NCI-H1436 treated with DMSO at 0.1 percent for 48 hours (cell line): ENCODE data around the gene NUP133.
"Not testable (repeated sequence)": the region's sequence is repeated elsewhere in the genome, so short reads cannot be mapped to it uniquely, and the experiment has no call there.

ENCODE experiments used
- DNase-seq: peaks from one replicate; lab custom pipeline; 2025; lab: John Stamatoyannopoulos, UW

NUP133 gene

GRCh38 chr1:229508823-229509337 lies 739 bp upstream of the NUP133 start:
- no peak for DNase-seq

- no peak for DNase-seq
These were observed 639 bp downstream of the NUP133 start for GRCh38 chr1:229507502-229507901.

- no peak for DNase-seq
These were observed 1.5 kb downstream of the NUP133 start for GRCh38 chr1:229506633-229507032.

DNA sequence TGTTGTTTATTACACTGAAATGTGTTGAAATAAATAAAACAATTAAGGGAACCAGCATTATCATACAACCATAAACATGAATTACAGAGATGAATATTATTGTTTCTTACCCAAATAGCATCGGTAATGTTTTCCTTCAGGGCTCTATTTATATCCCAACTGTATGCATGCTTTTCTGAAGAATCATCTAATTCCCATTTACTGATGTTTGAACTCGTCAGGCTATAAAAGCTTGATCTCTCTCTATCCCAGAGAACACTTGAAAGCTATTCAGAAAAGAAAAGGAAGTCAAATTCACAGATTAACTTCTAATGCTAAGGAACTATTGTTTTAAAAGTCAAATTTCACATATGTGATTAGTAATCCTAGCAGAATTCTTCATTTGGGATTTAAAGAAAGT lies 12.4 kb downstream of the NUP133 start:
- no peak for DNase-seq

DNA sequence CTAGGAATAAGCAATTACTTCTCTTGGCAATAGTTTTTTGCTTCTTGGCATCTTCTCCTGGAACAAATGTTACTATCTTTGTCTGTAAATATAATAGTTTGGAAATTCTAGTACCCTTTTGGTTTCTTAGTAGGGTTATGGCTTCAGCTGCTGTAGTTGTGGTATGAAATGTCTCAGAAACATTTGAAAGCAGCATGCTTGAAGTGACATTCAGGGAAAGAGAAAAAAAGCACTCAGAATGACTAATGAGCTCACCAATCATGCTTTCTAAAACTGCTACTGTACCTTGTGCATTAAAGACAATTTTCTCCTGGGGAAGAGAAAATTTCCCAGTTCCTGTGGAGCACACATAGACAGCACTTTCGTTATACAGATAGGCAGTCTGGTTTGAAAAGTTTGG lies 21.0 kb downstream of the NUP133 start:
- DNase-seq: no peak

GRCh38 chr1:229485318-229485717 lies 22.8 kb downstream of the NUP133 start:
- DNase-seq: no peak

GRCh38 chr1:229482511-229482910 lies 25.6 kb downstream of the NUP133 start:
- no peak for DNase-seq

GRCh38 chr1:229480495-229480894 lies 27.6 kb downstream of the NUP133 start:
- no peak for DNase-seq

DNA sequence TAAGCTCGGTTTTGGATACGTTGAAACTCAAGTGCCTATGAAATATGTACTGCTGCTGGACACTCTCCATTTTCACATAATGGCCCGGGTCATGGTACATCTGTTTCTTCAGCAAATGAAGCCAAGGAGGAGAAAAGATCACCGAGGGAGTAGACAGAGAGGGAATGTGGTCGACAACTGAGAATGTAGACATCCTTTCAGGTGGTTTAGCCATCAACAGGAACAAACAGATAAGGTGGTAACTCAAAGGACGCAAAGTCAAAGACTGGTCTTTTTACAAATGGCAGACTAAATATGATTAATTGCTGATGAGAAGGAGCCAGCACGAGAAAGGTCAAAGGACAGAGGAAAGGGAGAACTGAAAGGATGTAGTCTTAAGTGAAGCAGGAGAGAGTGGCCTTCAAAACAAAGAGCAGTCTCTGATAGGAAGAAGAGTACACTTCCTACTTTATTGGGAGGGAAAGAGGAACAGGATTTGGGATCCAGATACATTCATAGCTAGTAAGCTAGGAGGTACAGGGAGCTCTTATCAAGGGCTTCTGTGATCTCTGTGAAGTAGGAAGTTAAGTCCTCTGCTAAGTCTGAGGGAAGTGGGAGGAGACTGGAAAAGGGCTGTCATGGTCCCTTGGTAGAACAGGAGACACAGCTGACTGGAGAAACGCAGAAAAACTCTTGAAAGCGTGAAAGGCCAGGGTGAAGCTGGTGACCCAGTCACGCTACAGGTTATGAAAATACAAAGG lies 28.3 kb downstream of the NUP133 start:
- DNase-seq: no peak

GRCh38 chr1:229478852-229479251 lies 29.3 kb downstream of the NUP133 start:
- no peak for DNase-seq

DNA sequence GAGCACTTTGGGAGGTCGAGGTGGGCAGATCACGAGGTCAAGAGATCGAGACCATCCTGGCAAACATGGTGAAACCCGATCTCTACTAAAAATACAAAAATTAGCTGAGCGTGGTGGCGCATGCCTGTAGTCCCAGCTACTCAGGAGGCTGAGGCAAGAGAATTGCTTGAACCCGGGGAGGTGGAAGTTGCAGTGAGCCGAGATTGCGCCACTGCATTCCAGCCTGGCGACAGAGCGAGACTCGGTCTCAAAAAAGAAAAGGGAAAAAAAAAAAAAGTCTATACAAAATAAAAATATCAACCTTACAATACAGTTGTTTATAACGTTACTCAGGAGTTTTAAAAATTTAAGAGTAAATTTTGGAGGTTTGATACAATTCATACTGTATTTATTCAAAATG lies 32.3 kb downstream of the NUP133 start:
- not testable (repeated sequence) for DNase-seq

- no peak for DNase-seq
These were observed 33.6 kb downstream of the NUP133 start for GRCh38 chr1:229474509-229474908.

- no peak for DNase-seq
These were observed 37.0 kb downstream of the NUP133 start for GRCh38 chr1:229471175-229471574.

DNA sequence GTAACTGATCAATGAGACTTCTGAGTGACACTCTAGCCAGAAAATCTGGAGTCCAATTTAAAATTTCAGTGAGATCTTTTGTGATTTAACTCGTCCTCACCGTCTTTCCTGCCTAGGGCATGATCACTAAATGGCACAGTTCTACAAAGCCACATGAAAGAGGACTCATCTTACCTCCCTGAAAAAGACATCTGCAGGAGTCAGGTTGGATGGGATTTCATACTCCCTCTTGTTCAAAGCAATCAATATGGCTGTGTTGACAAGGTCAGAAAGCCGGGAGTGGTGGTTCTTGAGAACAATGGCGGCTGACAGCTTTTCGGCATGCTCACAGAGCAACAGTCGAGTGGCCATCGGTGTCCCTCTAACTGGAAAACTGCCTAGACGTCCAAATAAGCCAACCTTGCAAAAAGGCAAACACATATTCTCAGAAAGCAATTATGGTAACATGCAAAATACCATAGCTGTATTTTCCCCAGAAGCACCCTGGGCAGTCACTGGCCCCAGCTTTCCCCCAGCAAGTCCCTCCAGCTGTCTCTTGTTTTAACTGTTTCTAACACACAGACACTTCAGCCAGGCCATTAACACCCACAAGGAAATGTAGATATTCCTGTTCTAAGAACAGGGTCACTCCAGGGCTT lies 37.6 kb downstream of the NUP133 start:
- no peak for DNase-seq

- DNase-seq: no peak
These were observed 41.3 kb downstream of the NUP133 start for GRCh38 chr1:229466887-229467286.

DNA sequence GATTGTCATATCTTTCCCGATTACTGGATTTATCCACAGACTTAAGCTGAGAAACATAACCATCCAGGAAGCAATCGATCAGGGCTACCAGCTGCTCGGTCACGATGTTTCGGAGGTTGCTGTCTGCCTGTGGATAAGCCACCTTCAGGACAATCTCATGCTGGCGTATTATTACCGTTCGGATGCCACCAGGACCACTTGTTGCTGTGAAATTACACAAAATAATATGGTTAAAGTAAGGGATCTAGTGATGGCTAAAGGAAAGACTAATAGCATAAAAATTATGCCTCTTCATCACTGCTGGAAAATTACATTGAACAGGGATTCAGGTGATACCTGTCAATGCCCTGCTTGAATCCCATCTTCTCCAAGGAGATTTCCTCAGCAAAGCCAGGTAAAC lies 43.5 kb downstream of the NUP133 start:
- DNase-seq: no peak

DNA sequence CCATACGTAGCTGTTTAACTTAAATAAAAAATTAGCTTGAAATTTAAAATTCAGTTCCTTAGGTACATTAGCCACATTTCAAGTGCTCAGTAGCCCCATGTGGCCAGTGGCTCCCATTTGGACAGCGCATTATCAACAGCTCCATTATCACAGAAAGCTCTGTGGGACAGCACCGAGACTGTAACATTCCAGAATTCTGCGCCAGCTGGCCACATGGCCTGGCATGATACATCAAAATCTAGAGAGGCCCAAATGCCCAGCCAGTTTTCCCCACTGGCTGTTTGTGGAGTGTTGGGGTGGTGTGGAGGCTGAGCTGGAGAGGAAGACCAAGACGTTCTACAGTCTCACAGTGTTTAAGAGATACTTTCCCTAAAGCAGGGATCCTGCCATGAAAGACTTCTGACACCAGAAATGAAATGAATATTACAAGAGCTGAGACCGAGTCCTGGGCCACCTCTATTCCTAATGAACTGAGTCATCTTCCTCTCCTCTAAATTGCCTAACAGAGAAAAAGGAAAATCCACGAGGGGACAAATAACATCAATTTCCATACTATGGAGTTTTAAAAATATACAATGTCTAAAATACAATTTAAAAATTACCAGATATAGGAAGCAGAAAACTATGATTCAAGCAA lies 47.0 kb downstream of the NUP133 start:
- DNase-seq: no peak

GRCh38 chr1:229459815-229460214 lies 48.3 kb downstream of the NUP133 start:
- DNase-seq: no peak

- DNase-seq: no peak
These were observed 50.7 kb downstream of the NUP133 start for GRCh38 chr1:229457436-229457835.

DNA sequence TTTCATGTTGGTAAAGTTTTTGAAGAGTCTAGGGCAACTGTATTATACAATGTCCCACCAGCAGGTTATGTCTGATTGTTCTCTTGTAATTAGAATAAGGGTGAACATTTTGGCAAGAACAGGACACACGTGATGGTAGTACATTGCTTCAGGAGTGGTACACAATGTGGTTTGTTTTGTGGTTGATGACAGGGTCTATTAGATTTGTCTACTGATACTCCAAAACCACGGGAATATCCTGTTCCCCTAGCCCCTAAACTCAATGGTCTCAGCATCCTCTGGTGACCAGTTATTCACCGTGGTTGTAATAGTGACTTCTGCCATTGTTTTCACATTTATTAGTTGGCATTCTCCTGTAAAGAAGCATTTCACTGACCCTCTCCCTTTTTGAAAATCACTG lies 52.1 kb downstream of the NUP133 start:
- DNase-seq: no peak

DNA sequence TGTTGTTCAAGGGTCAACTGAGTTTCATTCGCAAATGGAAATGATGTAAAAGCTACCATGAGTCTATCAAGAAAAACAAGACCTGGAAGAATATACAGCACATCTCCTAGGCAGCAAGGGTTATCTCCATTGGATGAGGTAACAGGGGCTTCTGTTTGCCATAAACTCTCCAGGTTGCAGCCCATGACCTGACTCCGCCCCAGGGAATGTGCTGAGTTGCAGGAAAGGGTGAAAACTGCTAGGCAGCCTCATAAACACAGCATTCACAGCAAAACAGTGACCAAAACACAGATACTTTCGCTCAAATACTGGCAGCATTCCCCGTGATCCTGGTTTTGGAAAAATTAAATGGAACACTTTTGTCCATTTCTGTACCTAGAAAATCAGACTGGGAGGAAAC lies 54.1 kb downstream of the NUP133 start:
- DNase-seq: no peak

GRCh38 chr1:229452956-229453801 lies 55.0 kb downstream of the NUP133 start:
- DNase-seq: no peak
